GM23248 (cell line): ENCODE data around the gene HGF. TPM values are rescaled to one million over a fixed set of nuclear protein-coding genes. Genes with fewer than 3 reads are reported as not detected.

Experiments
- DNase-seq: peaks from one replicate; pipeline ENCODE4 v3.0.0-alpha.2; 2015
- H2AFZ ChIP-seq: fragments of 200-600 bp; sonication (generic); 2 replicates; pipeline ENCODE4 v1.6.1; 2016; ENCODE audit warnings: antibody characterized with exemption
- H3F3A ChIP-seq: fragments of 200-600 bp; sonication (generic); 2 replicates; pipeline ENCODE4 v1.6.1; 2016; ENCODE audit warnings: mild to moderate bottlenecking, antibody characterized with exemption, mixed run types; ENCODE audit not compliant: insufficient read depth
- H3K27ac ChIP-seq: fragments of 200-600 bp; sonication (generic); 2 replicates; pipeline ENCODE4 v1.5.1; 2016; ENCODE audit warnings: mild to moderate bottlenecking
- H3K27me3 ChIP-seq: fragments of 200-600 bp; sonication (generic); replicated peaks from 2 replicates; pipeline ENCODE4 v1.6.1; 2016; ENCODE audit warnings: mild to moderate bottlenecking; ENCODE audit not compliant: insufficient read depth
- H3K36me3 ChIP-seq: fragments of 200-600 bp; sonication (generic); 2 replicates; pipeline ENCODE4 v1.6.1; 2016; ENCODE audit warnings: low read depth, mild to moderate bottlenecking
- H3K4me1 ChIP-seq: fragments of 200-600 bp; sonication (generic); 2 replicates; pipeline ENCODE4 v1.6.1; 2016; ENCODE audit warnings: mild to moderate bottlenecking; ENCODE audit not compliant: insufficient read depth
- H3K4me2 ChIP-seq: fragments of 200-600 bp; sonication (generic); one replicate; pipeline ENCODE4 v1.6.1; 2016; ENCODE audit warnings: mild to moderate bottlenecking; ENCODE audit not compliant: unreplicated experiment
- H3K4me3 ChIP-seq: fragments of 200-600 bp; sonication (generic); 2 replicates; pipeline ENCODE4 v1.5.1; 2016; ENCODE audit warnings: mild to moderate bottlenecking
- H3K79me2 ChIP-seq: fragments of 200-600 bp; sonication (generic); 2 replicates; pipeline ENCODE4 v1.6.1; 2016; ENCODE audit warnings: mild to moderate bottlenecking; ENCODE audit not compliant: insufficient read depth
- H3K9ac ChIP-seq: fragments of 200-600 bp; sonication (generic); 2 replicates; pipeline ENCODE4 v1.6.1; 2016; ENCODE audit warnings: mild to moderate bottlenecking
- H3K9me2 ChIP-seq: fragments of 200-600 bp; sonication (generic); 2 replicates; pipeline ENCODE4 v1.6.1; 2016; ENCODE audit warnings: mixed run types, mild to moderate bottlenecking, moderate library complexity; ENCODE audit not compliant: insufficient read depth
- H3K9me3 ChIP-seq: fragments of 200-600 bp; sonication (generic); one replicate; pipeline ENCODE4 v1.6.1; 2017; ENCODE audit warnings: low read depth
- H4K20me1 ChIP-seq: fragments of 200-600 bp; sonication (generic); 2 replicates; pipeline ENCODE4 v1.6.0; 2016; ENCODE audit not compliant: insufficient read depth
- EZH2 ChIP-seq: fragments of 200-600 bp; sonication (generic); IDR thresholded peaks from 2 replicates; pipeline ENCODE4 v1.6.1; 2018; ENCODE audit warnings: antibody characterized with exemption, mild to moderate bottlenecking; ENCODE audit not compliant: insufficient read depth, poor library complexity, severe bottlenecking
- EZH2phosphoT487 ChIP-seq: fragments of 200-600 bp; sonication (generic); IDR thresholded peaks from 2 replicates; pipeline ENCODE4 v1.6.1; 2018; ENCODE audit warnings: antibody characterized with exemption, moderate library complexity, mild to moderate bottlenecking, low read depth; ENCODE audit not compliant: insufficient read depth
- WGBS, 2 experiments: methylation state at CpG; one replicate each; pipeline ENCODE4 v1.1.6; 2015 to 2017; ENCODE audit warnings: low lambda C conversion rate in 2 of 2, low coverage in 1 of 2; ENCODE audit errors: missing lambda C conversion rate in 2 of 2; 5-methylcytosine and 5-hydroxymethylcytosine counted together
- in situ Hi-C: fragments of 300-500 bp; cut with MboI; formaldehyde crosslinking; loops from 2 replicates; pipeline ENCODE4 v1.15.0; 2020
- polyA plus RNA-seq: library from polyadenylated mRNA; unstranded; fragments of >200 nt; fragmentation: Nextera tagmentation; extraction: Ambion mirVana; gene quantifications from 2 replicates; pipeline ENCODE4 v1.2.1, GENCODE V29; 2016
- total RNA-seq: library from RNA; depleted of rRNA; stranded (reverse); fragments of >200 nt; shearing (Covaris generic); gene quantifications from 2 replicates; pipeline ENCODE4 v1.2.3, GENCODE V29; 2014

Gene HGF
- total and polyA plus RNA-seq, 2 experiments from 2014 or later, result 2.3 to 2.7 TPM

- in situ Hi-C loops, result no loop called here
- no peak for DNase-seq
- H3K9me2 ChIP-seq, result no peaks in the 10 kb centered on the region
- no peaks in the 10 kb centered on the region for H3K27me3 ChIP-seq
- no peaks in the 10 kb centered on the region for H3F3A ChIP-seq
- H4K20me1 ChIP-seq, result no peaks in the 10 kb centered on the region
- no peak overlapping the region for H3K27ac ChIP-seq
- no peaks in the 10 kb centered on the region for H3K79me2 ChIP-seq
- TF ChIP-seq EZH2, result no peak
- no peak for TF ChIP-seq EZH2phosphoT487
- no peak overlapping the region for H3K4me3 ChIP-seq
- H3K4me1 ChIP-seq, result no peaks in the 10 kb centered on the region
- 90 to 94% methylated on average over 3 of the region's 3 CpGs for WGBS, 2 experiments
- H3K9me3 ChIP-seq, result no peaks in the 10 kb centered on the region
- H3K36me3 ChIP-seq, result no peaks in the 10 kb centered on the region
- no peak overlapping the region for H2AFZ ChIP-seq
- H3K4me2 ChIP-seq, result no peak overlapping the region
- H3K9ac ChIP-seq, result no peak overlapping the region
Measured at GRCh38 chr7:81659697-81660395, 110.0 kb downstream of the HGF start.

GRCh38 chr7:81657551-81657950, 112.3 kb downstream of the HGF start:
- DNase-seq, result no peak
- Histone ChIP-seq H3K4me1 (no peaks in the 10 kb centered on the region), H3K4me3 (no peak overlapping the region), H3K4me2 (no peak overlapping the region), H3F3A (no peaks in the 10 kb centered on the region), H3K9me3 (no peaks in the 10 kb centered on the region), H2AFZ (no peak overlapping the region), H4K20me1 (no peaks in the 10 kb centered on the region), H3K9ac (no peak overlapping the region), H3K36me3 (no peaks in the 10 kb centered on the region), H3K27me3 (no peaks in the 10 kb centered on the region), H3K79me2 (no peaks in the 10 kb centered on the region), H3K9me2 (no peaks in the 10 kb centered on the region), H3K27ac (no peak overlapping the region)
- no peak for TF ChIP-seq EZH2
- TF ChIP-seq EZH2phosphoT487, result no peak
- in situ Hi-C loops, result no loop called here

- Histone ChIP-seq H3K27ac (no peak overlapping the region), H3K9me2 (no peaks in the 10 kb centered on the region), H3F3A (no peaks in the 10 kb centered on the region), H3K79me2 (no peaks in the 10 kb centered on the region), H3K36me3 (no peaks in the 10 kb centered on the region), H4K20me1 (no peaks in the 10 kb centered on the region), H2AFZ (no peak overlapping the region), H3K27me3 (no peaks in the 10 kb centered on the region), H3K4me1 (no peaks in the 10 kb centered on the region), H3K9ac (no peak overlapping the region), H3K4me3 (no peak overlapping the region), H3K4me2 (no peak overlapping the region), H3K9me3 (peaks cover 4% of the 10 kb centered on the region)
- TF ChIP-seq EZH2, result no peak
- no peak for TF ChIP-seq EZH2phosphoT487
- 49 to 50% methylated on average over 1 of the region's 1 CpG for WGBS, 2 experiments
- in situ Hi-C loops, result no loop called here
- no peak for DNase-seq
Measured at GRCh38 chr7:81655271-81655670, 114.6 kb downstream of the HGF start.

- Histone ChIP-seq H3K79me2 (no peaks in the 10 kb centered on the region), H3K36me3 (no peaks in the 10 kb centered on the region), H3K27me3 (no peaks in the 10 kb centered on the region), H3F3A (no peaks in the 10 kb centered on the region), H3K4me3 (no peak overlapping the region), H3K4me1 (no peaks in the 10 kb centered on the region), H3K27ac (no peak overlapping the region), H2AFZ (no peak overlapping the region), H3K9ac (no peak overlapping the region), H3K9me2 (no peaks in the 10 kb centered on the region), H4K20me1 (no peaks in the 10 kb centered on the region), H3K9me3 (peaks cover 4% of the 10 kb centered on the region), H3K4me2 (no peak overlapping the region)
- DNase-seq, result no peak
- TF ChIP-seq EZH2phosphoT487 (no peak), EZH2 (no peak)
- 86 to 95% methylated on average over 1 of the region's 1 CpG for WGBS, 2 experiments
- in situ Hi-C loops, result no loop called here
Measured at GRCh38 chr7:81652225-81652624, 117.6 kb downstream of the HGF start.
